ENCODE measurements around the gene NHP2.
"Not testable (repeated sequence)": the region's sequence is repeated elsewhere in the genome, so short reads cannot be mapped to it uniquely, and the experiment has no call there.

NHP2 gene

GRCh38 chr5:178153530-178154340 is at the start of gene NHP2:
Gene NHP2 (minus strand): TSS chr5:178153885. CDS start chr5:178153817, 68 bp downstream.
- DNase-seq (ENCODE audit: low read depth in 2 of 2): peak; percentile 94 to 97

DNA sequence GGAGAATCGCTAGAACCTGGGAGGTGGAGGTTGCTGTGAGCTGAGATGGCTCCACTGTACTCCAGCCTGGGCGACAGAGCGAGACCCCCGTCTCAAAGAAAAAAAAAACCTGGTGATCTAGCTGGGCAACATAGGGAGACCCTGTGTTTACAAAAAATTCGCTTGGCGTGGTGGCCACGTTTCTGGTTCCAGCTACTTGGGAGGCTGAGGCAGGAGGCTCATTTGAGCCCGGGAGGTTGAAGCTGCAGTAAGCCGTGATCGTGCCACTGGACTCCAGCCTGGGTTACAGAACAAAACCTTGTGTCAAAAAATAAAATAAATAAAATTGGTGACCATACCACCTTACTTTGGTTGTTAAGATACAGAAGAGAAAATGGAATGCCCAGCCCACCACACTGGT is 48.9 kb upstream of the NHP2 start:
- DNase-seq (ENCODE audit: low read depth in 2 of 2): no peak

- no peak for DNase-seq (ENCODE audit: low read depth in 2 of 2)
Measured at GRCh38 chr5:178201927-178202235, 48.2 kb upstream of the NHP2 start.

DNA sequence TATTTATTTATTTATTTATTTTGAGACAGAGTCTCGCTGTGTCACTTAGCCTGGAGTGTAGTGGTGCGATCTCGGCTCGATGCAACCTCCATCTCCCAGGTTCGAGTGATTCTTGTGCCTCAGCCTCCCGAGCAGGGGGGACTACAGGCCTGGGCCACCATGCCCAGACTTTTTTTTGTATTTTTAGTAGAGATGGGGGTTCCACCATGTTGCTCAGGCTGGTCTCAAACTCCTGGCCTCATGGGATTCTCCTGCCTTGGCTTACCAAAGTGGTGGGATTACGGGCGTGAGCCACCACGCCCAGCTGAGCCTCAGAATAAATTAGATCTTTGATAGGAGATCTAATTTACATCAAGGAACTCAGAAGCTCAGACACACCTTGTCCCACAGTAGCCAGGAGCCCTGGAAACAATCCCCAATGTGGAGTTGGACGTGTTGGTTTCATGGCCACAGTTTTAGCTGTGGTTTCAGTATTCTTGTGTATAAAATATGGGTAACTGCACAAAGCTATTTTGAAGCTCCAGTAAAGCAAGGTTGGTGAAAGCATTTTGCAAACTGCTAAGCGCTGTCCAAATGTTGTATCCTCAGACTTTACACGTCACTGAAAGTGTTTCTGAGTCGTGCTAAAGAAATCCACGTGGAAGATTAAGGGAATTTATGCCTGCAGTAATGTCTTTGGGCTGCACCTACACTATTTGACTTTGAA is 47.7 kb upstream of the NHP2 start:
- no peak for DNase-seq (ENCODE audit: low read depth in 2 of 2)

DNA sequence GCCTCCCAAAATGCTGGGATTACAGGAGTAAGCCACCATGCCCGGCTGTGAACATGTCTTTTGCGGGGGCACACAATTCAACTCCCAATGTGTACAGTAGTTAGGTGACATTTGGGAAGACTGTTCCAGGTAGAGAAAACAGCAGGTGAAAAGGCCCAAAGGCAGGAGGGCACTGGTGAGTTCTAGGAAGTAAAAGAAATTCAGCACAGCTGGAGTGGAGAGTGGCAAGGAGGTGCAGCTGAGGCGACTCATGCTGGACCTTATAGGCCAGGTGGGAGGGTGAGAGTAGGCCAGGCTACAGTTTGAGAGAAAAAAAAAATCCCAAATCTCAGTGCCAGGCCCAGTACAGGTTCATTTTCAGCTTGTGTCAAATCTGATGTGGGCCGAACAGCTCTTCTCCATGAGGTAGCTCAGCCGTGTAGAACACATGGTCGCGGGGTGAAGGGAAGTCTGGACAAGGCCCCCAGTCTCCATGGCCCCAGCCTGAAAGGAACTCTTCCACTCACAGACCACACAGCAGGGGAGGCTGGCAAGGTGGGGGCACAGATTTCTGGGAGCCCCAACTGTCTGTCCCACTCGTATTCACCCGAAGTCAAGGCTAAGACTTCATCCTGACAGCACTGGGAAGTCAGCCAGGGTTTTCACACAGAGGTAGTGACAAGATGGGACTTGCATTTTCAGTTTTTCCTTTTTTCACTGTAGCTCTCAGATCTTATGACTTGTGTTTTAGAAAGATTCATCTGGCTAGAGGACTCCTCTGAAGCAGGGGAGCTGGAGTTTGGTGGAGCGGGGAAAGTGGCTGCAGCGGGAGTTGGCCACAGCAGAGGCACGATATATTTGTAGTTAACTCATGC is 46.1 kb upstream of the NHP2 start:
- DNase-seq (ENCODE audit: low read depth in 2 of 2): no peak

GRCh38 chr5:178198706-178199105 is 45.0 kb upstream of the NHP2 start:
- no peak for DNase-seq (ENCODE audit: low read depth in 2 of 2)

DNA sequence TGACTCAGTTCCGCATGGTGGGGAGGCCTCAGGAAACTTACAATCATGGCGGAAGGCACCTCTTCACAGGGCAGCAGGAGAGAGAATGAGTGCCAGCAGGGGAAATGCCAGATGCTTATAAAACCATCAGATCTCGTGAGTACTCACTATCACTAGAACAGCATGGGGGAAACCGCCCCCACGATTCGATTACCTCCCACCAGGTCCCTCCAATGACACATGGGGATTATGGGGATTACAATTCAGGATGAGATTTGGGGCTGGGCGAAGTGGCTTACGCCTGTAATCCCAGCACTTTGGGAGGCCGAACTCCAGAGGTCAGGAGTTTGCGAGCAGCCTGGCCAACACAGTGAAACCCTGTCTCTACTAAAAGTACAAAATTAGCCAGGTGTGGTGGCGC is 44.5 kb upstream of the NHP2 start:
- not testable (repeated sequence) for DNase-seq (ENCODE audit: low read depth in 2 of 2)

GRCh38 chr5:178196986-178197385 is 43.3 kb upstream of the NHP2 start:
- no peak for DNase-seq (ENCODE audit: low read depth in 2 of 2)

DNA sequence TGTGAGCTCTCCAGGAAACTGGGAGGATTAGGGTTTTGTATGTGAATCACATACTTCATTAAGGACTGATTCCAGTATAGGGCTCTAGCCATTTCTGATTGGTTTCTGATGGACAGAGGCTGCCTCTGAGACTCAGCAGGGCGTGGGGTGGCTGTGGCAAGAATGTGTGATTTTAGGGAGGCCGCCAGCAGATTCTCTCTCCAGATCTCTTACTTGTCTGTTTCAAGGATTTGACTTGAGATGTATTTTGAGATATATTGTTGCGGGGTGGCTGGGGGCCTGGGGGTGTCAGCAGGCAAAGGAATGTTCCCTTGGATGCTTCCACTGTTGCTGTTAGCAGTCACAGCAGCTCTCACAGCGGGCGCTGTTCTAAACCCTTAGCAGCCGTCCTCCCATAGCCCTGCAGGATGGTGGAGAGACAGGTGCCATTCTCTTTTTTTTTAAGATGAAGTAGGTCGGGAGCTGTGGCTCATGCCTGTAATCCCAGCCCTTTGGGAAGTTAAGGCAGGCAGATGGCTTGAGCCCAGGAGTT is 42.7 kb upstream of the NHP2 start:
- DNase-seq (ENCODE audit: low read depth in 2 of 2): no peak

- no peak for DNase-seq (ENCODE audit: low read depth in 2 of 2)
Measured at GRCh38 chr5:178194026-178194425, 40.3 kb upstream of the NHP2 start.

- DNase-seq (ENCODE audit: low read depth in 2 of 2): no peak
Measured at GRCh38 chr5:178193251-178193809, 39.6 kb upstream of the NHP2 start.

- DNase-seq (ENCODE audit: low read depth in 2 of 2): no peak
Measured at GRCh38 chr5:178192787-178193186, 39.1 kb upstream of the NHP2 start.

- no peak for DNase-seq (ENCODE audit: low read depth in 2 of 2)
Measured at GRCh38 chr5:178192244-178192643, 38.6 kb upstream of the NHP2 start.

GRCh38 chr5:178191661-178192060 is 38.0 kb upstream of the NHP2 start:
- no peak for DNase-seq (ENCODE audit: low read depth in 2 of 2)

- DNase-seq (ENCODE audit: low read depth in 2 of 2): no peak
Measured at GRCh38 chr5:178189433-178189832, 35.7 kb upstream of the NHP2 start.

GRCh38 chr5:178187014-178187413 is 33.3 kb upstream of the NHP2 start, which contains the start of gene GMCL2:
Gene GMCL2 (minus strand): TSS chr5:178187371. CDS start chr5:178187299, 72 bp downstream.
- no peak for DNase-seq (ENCODE audit: low read depth in 2 of 2)

DNA sequence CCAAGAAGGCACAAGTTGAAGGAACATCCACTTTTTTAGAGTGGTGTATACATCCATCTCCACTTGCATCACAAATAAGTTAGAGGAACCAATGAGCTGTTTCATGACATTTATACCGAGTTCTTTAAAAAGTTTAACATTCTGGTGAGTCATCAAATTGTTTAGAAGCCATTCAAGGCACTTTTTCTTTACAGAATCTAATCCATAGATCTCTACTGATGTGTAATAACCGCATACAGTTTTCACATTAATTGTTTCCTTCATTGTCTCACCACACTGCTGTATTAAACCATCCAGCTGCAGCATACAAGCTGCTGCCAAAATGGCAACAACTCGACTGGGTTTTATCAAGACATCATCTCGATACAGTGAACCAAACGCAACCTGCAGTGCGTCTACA is 32.7 kb upstream of the NHP2 start:
- no peak for DNase-seq (ENCODE audit: low read depth in 2 of 2)

- no peak for DNase-seq (ENCODE audit: low read depth in 2 of 2)
Measured at GRCh38 chr5:178182158-178182876, 28.6 kb upstream of the NHP2 start.

DNA sequence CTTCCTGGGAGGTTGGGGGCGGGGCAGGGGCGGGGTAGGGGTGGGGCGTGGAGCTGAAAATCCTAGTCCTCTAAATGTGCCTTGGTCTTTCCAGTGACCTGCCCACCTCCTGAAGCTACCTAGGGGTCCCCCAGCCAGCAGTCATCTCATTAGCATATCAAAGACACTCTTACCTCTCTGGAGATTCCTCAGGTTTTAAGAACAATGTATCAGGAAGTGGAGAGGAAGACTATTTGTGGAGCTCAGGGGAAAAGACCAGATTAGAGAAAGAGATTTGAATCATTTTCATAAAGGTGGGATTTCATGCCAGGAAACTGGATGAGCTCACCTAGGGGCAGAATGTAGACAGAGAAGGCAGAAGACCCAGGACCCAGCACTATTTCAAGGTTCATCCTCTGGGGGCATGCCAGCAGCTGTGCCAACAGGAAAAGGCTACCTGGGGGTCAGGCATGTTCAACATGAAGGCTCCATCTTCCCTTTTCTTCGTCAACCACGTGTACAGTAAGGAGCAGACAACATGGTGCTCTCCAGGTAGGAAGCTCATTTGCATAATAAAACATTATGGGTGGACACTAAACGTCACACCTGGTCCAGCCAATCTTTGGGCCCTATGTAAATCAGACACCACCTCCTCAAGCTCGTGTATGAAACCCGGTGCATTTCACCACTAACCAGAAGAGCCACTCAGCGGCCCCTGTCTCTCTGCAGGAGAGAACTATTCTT is 26.6 kb upstream of the NHP2 start:
- no peak for DNase-seq (ENCODE audit: low read depth in 2 of 2)

GRCh38 chr5:178177569-178177968 is 23.9 kb upstream of the NHP2 start:
- DNase-seq (ENCODE audit: low read depth in 2 of 2): no peak
